Endothelial cell of umbilical vein (primary cell): ENCODE data around the gene CRACR2A. TPM values are rescaled to one million over a fixed set of nuclear protein-coding genes. Genes with fewer than 3 reads are reported as not detected.

Source experiments
- BruUV-seq: library from RNA; stranded (reverse); fragments of 400-500 nt; replicated peaks from 2 replicates; lab custom pipeline; 2021; lab: Mats Ljungman, UMichigan
- CTCF ChIA-PET: fragments of 300-600, 350-600 bp; sonication (Branson Sonifier 250); formaldehyde crosslinking; loops from one replicate; lab custom pipeline; 2021; ENCODE audit warnings: antibody characterized with exemption, inconsistent platforms; lab: Charles Lee
- POLR2A ChIA-PET: fragments of 300-600, 350-600 bp; sonication (Branson Sonifier 250); formaldehyde crosslinking; loops from one replicate; lab custom pipeline; 2021; ENCODE audit warnings: antibody characterized with exemption, inconsistent platforms; lab: Charles Lee
- DNase-seq: peaks from one replicate; pipeline ENCODE4 v3.0.0-alpha.2; 2011; ENCODE audit warnings: low read depth, low spot score
- FAIRE-seq: peaks from 2 replicates; lab custom pipeline; 2011; peaks lifted over from hg19 to GRCh38; lab: Jason Lieb, UNC
- H2AFZ ChIP-seq: 2 replicates; pipeline ENCODE4 v1.6.0; 2012; ENCODE audit warnings: low read depth, low read length, control low read depth, inconsistent platforms
- H3K27ac ChIP-seq: 2 replicates; pipeline ENCODE4 v1.5.1; 2011; ENCODE audit warnings: low read depth, mild to moderate bottlenecking, control low read depth, low read length, moderate library complexity; ENCODE audit not compliant: insufficient read depth
- H3K27me3 ChIP-seq, 2 experiments: 2 replicates each; pipeline versions ENCODE4 v1.6.0 to v1.6.1; 2011; ENCODE audit warnings: low read length in 2 of 2, mixed read lengths in 1 of 2; ENCODE audit not compliant: control insufficient read depth in 2 of 2, insufficient read depth in 2 of 2
- H3K36me3 ChIP-seq, 2 experiments: 2 replicates in 1 of 2; 3 replicates in 1 of 2; pipeline ENCODE4 v1.5.1; 2011; ENCODE audit warnings: low read length in 2 of 2, mild to moderate bottlenecking in 1 of 2, moderate library complexity in 1 of 2; ENCODE audit not compliant: control insufficient read depth in 2 of 2, insufficient read depth in 2 of 2; ENCODE audit errors: extremely low read depth in 1 of 2
- H3K4me1 ChIP-seq: 3 replicates; pipeline ENCODE4 v1.5.1; 2011; ENCODE audit warnings: mild to moderate bottlenecking, low read length; ENCODE audit not compliant: control insufficient read depth, insufficient read depth; ENCODE audit errors: extremely low read depth
- H3K4me2 ChIP-seq: 2 replicates; pipeline ENCODE4 v1.6.1; 2011; ENCODE audit warnings: low read length, control low read depth, mixed read lengths; ENCODE audit not compliant: insufficient read depth
- H3K4me3 ChIP-seq, 3 experiments: fragments of 200-600 bp in 1 of 3; sonication (generic), shearing (Covaris generic) in 1 of 3; replicated peaks in 1 of 3; 2 replicates each; pipeline ENCODE4 v1.5.1; 2011 to 2016; ENCODE audit warnings: control low read depth in 3 of 3, low read length in 3 of 3, mild to moderate bottlenecking in 2 of 3, inconsistent platforms in 1 of 3, low read depth in 1 of 3, moderate library complexity in 1 of 3; ENCODE audit not compliant: insufficient read depth in 1 of 3
- H3K79me2 ChIP-seq: 2 replicates; pipeline ENCODE4 v1.6.0; 2012; ENCODE audit warnings: low read length, inconsistent platforms; ENCODE audit not compliant: control insufficient read depth, insufficient read depth
- H3K9ac ChIP-seq: replicated peaks from 2 replicates; pipeline ENCODE3; 2011; ENCODE audit warnings: low read length, control low read depth; ENCODE audit not compliant: insufficient read depth; ENCODE audit errors: extremely low read depth
- H3K9me1 ChIP-seq: replicated peaks from 3 replicates; pipeline ENCODE4 v1.6.0; 2011; ENCODE audit warnings: mild to moderate bottlenecking, low read length; ENCODE audit not compliant: control insufficient read depth, insufficient read depth; ENCODE audit errors: extremely low read depth
- H3K9me3 ChIP-seq: replicated peaks from 2 replicates; pipeline ENCODE4 v1.5.1; 2012; ENCODE audit warnings: low read length, inconsistent platforms; ENCODE audit not compliant: control insufficient read depth, insufficient read depth
- H4K20me1 ChIP-seq: replicated peaks from 2 replicates; pipeline ENCODE3; 2011; ENCODE audit warnings: mild to moderate bottlenecking, low read length; ENCODE audit not compliant: control insufficient read depth, insufficient read depth; ENCODE audit errors: extremely low read depth
- EZH2 ChIP-seq: IDR thresholded peaks from 2 replicates; pipeline ENCODE4 v1.6.1; 2012; ENCODE audit warnings: borderline replicate concordance, low read depth, mild to moderate bottlenecking, moderate library complexity, low read length, inconsistent platforms; ENCODE audit not compliant: severe bottlenecking
- FOS ChIP-seq: IDR thresholded peaks from 2 replicates; pipeline ENCODE4 v1.6.1; 2011; ENCODE audit warnings: mild to moderate bottlenecking, low read length, moderate library complexity, borderline replicate concordance; ENCODE audit not compliant: insufficient read depth
- GATA2 ChIP-seq: IDR thresholded peaks from 2 replicates; pipeline ENCODE4 v1.7.0; 2011; ENCODE audit warnings: low read depth, mild to moderate bottlenecking, moderate library complexity, mixed read lengths, low read length; ENCODE audit not compliant: insufficient read length, insufficient read depth
- JUN ChIP-seq: IDR thresholded peaks from 2 replicates; pipeline ENCODE4 v1.6.1; 2011; ENCODE audit warnings: borderline replicate concordance, low read depth; ENCODE audit not compliant: insufficient read length, insufficient read depth
- MYC ChIP-seq: IDR thresholded peaks from one replicate; pipeline ENCODE4 v1.6.1; 2011; ENCODE audit warnings: mild to moderate bottlenecking, low read depth, low read length
- POLR2A ChIP-seq: IDR thresholded peaks from 2 replicates; pipeline ENCODE4 v1.6.1; 2012; ENCODE audit warnings: low read depth, mild to moderate bottlenecking, control low read depth, low read length
- POLR2AphosphoS5 ChIP-seq: IDR thresholded peaks from 2 replicates; pipeline ENCODE4 v1.6.1; 2012; ENCODE audit warnings: low read depth, mild to moderate bottlenecking, control low read depth, low read length, moderate library complexity; ENCODE audit not compliant: insufficient read depth
- dilution Hi-C: fragments of 300-500 bp; cut with MboI; formaldehyde crosslinking; loops from one replicate; pipeline ENCODE4 v1.15.0; 2019; ENCODE audit warnings: low sequenced_read_pairs; ENCODE audit not compliant: extremely low pct_ligation_motif_present
- intact Hi-C: fragments of 100-400 bp; cut with micrococcal nuclease; formaldehyde crosslinking; loops from one replicate; pipeline ENCODE4 v1.10.0; 2022
- polyA plus RNA-seq, 4 experiments: library from polyadenylated mRNA; depleted of rRNA in 3 of 4; stranded (reverse) in 3 of 4; unstranded in 1 of 4; fragments of >200 nt; gene quantifications; 2 replicates each; pipeline versions ENCODE4 v1.2.1 to v1.2.3, GENCODE V29; 2011 to 2012; ENCODE audit warnings: missing spikeins in 1 of 4
- total RNA-seq: library from RNA; stranded (reverse); gene quantifications from 2 replicates; pipeline ENCODE4 v1.2.3, GENCODE V29; 2021
- TF ChIP-seq, protein P1 (sequence below): IDR thresholded peaks from 2 replicates; pipeline ENCODE4 v1.6.1; 2011; ENCODE audit not compliant: insufficient read depth, insufficient read length
- TF ChIP-seq, protein P2 (sequence below), 2 donors: IDR thresholded peaks; 1 replicate in 1 of 2; 2 replicates in 1 of 2; pipeline ENCODE4 v1.5.1; 2011; ENCODE audit warnings: low read length in 2 of 2, mild to moderate bottlenecking in 2 of 2, moderate library complexity in 2 of 2, control low read depth in 1 of 2, inconsistent platforms in 1 of 2, low read depth in 1 of 2; ENCODE audit not compliant: insufficient read depth in 1 of 2; ENCODE audit errors: extremely low read depth in 1 of 2

The CRACR2A gene
- total and polyA plus RNA-seq, 2 donors (not counting 3 experiments of a cell fraction or from before 2014, with no cell fraction given): 4.4 to 15.9 TPM

DNA sequence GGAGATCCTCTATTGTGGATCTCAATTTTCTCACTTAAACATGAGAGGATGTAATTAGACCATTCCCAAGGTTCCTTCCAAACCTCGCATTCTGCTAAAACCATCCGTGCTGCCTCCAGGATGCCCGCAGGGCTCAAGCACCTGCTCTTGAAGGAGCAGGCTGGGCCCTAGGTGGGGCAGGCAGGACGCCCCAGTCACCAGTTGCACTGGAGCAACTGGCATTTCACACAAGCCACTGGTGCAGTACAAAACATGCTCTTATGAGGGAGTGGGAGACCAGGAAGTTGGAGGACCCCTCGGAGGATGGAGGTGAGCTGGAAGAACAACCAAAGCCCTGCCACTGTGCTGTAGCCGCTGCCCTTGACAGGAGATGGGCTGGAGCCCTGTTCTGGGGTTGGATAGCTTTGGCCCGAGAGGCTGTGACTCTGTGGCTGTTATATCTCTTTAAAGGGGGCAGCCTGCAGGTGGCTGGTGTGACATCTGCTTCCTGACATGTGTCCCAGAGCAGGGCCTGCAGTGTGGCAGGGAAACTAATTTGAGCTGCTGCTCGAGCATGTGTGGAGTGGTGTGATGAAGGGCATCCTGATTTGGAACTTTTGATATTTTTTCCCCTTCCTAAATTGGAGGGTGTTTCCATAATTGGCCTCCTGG is 122.2 kb downstream of the CRACR2A start:
- ChIA-PET POLR2A (no interaction called here), CTCF (interaction anchor here (1.2 kb wide), 1 partner anchor 147 kb away, joined by 3 read pairs; no protein-coding TSS in a partner anchor)
- Histone ChIP-seq H4K20me1 (no peaks in the 10 kb centered on the region), H3K4me3 (no peak overlapping the region), H3K4me1 (no peaks in the 10 kb centered on the region), H3K27me3 (no peaks in the 10 kb centered on the region), H3K27ac (no peak overlapping the region), H3K9ac (no peak overlapping the region), H3K4me2 (no peak overlapping the region), H3K9me1 (no peaks in the 10 kb centered on the region), H3K36me3 (no peaks in the 10 kb centered on the region), H3K9me3 (no peaks in the 10 kb centered on the region), H3K79me2 (no peaks in the 10 kb centered on the region), H2AFZ (no peak overlapping the region)
- FAIRE-seq (no peak), DNase-seq (no peak)
- TF ChIP-seq MYC (no peak), EZH2 (no peak), GATA2 (no peak), POLR2A (no peak), POLR2AphosphoS5 (no peak), FOS (no peak), JUN (no peak)
- TF ChIP-seq, protein P1, sequence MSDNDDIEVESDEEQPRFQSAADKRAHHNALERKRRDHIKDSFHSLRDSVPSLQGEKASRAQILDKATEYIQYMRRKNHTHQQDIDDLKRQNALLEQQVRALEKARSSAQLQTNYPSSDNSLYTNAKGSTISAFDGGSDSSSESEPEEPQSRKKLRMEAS: no peak
- TF ChIP-seq, protein P2, sequence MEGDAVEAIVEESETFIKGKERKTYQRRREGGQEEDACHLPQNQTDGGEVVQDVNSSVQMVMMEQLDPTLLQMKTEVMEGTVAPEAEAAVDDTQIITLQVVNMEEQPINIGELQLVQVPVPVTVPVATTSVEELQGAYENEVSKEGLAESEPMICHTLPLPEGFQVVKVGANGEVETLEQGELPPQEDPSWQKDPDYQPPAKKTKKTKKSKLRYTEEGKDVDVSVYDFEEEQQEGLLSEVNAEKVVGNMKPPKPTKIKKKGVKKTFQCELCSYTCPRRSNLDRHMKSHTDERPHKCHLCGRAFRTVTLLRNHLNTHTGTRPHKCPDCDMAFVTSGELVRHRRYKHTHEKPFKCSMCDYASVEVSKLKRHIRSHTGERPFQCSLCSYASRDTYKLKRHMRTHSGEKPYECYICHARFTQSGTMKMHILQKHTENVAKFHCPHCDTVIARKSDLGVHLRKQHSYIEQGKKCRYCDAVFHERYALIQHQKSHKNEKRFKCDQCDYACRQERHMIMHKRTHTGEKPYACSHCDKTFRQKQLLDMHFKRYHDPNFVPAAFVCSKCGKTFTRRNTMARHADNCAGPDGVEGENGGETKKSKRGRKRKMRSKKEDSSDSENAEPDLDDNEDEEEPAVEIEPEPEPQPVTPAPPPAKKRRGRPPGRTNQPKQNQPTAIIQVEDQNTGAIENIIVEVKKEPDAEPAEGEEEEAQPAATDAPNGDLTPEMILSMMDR (IDR thresholded peaks at IDR 0.05; ENCODE audit: extremely low read depth in 1 of 2, insufficient read depth in 1 of 2, low read depth in 1 of 2, low read length in 2 of 2): no peak
- intact Hi-C loops: no loop called here
- BruUV-seq: no TSS peak
- dilution Hi-C loops: no loop called here
